Breast epithelium (tissue), 4 donors: ENCODE results near the gene GPR108. TPM values are rescaled to one million over a fixed set of nuclear protein-coding genes. Genes with fewer than 3 reads are reported as not detected.

Experiments used
- DNase-seq, 2 donors: peaks; one replicate each; pipeline ENCODE4 v3.0.0-alpha.2; 2019; ENCODE audit warnings: low spot score in 2 of 2
- H3K27ac ChIP-seq, 2 donors: fragments of 200-600 bp; sonication (generic) in 1 of 2; one replicate each; pipeline ENCODE4 v1.5.1; 2016 to 2019; ENCODE audit warnings: mild to moderate bottlenecking in 1 of 2
- H3K27me3 ChIP-seq, 2 donors: fragments of 200-600 bp; sonication (generic) in 1 of 2; one replicate each; pipeline versions ENCODE4 v1.5.1 to v1.6.0; 2017 to 2019; ENCODE audit warnings: control low read depth in 1 of 2, mild to moderate bottlenecking in 1 of 2
- H3K36me3 ChIP-seq: fragments of 200-600 bp; one replicate; pipeline ENCODE4 v1.5.1; 2019
- H3K4me1 ChIP-seq, 2 donors: fragments of 200-600 bp; sonication (generic); one replicate each; pipeline ENCODE4 v1.5.1; 2016 to 2019; ENCODE audit warnings: control low read depth in 1 of 2
- H3K4me3 ChIP-seq, 3 donors: fragments of 200-600 bp; sonication (generic); 1 replicate in 2 of 3; 2 replicates in 1 of 3; pipeline ENCODE4 v1.5.1; 2016 to 2019; ENCODE audit warnings: mild to moderate bottlenecking in 3 of 3, moderate library complexity in 2 of 3
- H3K9me3 ChIP-seq, 2 donors: fragments of 200-600 bp; sonication (generic) in 1 of 2; one replicate each; pipeline ENCODE4 v1.5.1; 2016 to 2019; ENCODE audit warnings: control low read depth in 1 of 2
- POLR2A ChIP-seq: fragments of 450-650 bp; IDR thresholded peaks from one replicate; pipeline ENCODE4 v1.6.1; 2016; ENCODE audit warnings: antibody characterized with exemption, mild to moderate bottlenecking, moderate library complexity
- POLR2AphosphoS5 ChIP-seq, 3 donors: sonication (generic); formaldehyde crosslinking; IDR thresholded peaks; one replicate each; pipeline ENCODE4 v1.6.1; 2017; ENCODE audit warnings: antibody characterized with exemption in 3 of 3
- intact Hi-C: fragments of 100-400 bp; cut with DNase I; formaldehyde crosslinking; loops from one replicate; pipeline ENCODE4 v1.15.1; 2023; ENCODE audit warnings: low total_unique reads
- total RNA-seq, 3 donors: library from RNA; depleted of rRNA; stranded (reverse); fragments of >200 nt; gene quantifications; one replicate each; pipeline ENCODE4 v1.1.0, GENCODE V29; 2016
- TF ChIP-seq, protein P1 (sequence below), 3 donors: fragments of 450-650 bp; IDR thresholded peaks; one replicate each; pipeline ENCODE4 v1.5.1; 2016 to 2017; ENCODE audit warnings: antibody characterized with exemption in 3 of 3, mild to moderate bottlenecking in 3 of 3, moderate library complexity in 3 of 3

Gene GPR108
- total RNA-seq, 3 donors from 2014 or later = 62.9 to 98.1 (median 78.0) TPM

DNA sequence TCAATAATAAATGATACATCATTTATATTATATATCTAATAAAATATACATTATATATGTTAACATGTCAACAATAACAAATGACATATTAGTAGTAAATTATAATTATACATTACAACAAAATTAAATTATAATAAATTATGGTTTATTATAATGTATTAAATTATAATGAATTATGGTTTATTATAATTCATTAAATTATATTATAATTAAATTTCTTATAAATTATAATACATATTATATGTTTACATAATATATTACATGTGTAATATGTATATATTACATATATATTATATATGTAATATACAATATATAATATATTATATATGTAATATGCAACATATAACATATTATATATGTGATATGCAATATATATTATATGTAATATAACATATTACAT lies 37.4 kb downstream of the GPR108 start:
- no peaks in the 10 kb centered on the region for H3K4me1 ChIP-seq
- no peak overlapping the region for H3K27ac ChIP-seq
- no peaks in the 10 kb centered on the region for H3K9me3 ChIP-seq
- TF ChIP-seq POLR2AphosphoS5 (IDR thresholded peaks at IDR 0.05) (no peak), POLR2A (no peak)
- TF ChIP-seq, protein P1, sequence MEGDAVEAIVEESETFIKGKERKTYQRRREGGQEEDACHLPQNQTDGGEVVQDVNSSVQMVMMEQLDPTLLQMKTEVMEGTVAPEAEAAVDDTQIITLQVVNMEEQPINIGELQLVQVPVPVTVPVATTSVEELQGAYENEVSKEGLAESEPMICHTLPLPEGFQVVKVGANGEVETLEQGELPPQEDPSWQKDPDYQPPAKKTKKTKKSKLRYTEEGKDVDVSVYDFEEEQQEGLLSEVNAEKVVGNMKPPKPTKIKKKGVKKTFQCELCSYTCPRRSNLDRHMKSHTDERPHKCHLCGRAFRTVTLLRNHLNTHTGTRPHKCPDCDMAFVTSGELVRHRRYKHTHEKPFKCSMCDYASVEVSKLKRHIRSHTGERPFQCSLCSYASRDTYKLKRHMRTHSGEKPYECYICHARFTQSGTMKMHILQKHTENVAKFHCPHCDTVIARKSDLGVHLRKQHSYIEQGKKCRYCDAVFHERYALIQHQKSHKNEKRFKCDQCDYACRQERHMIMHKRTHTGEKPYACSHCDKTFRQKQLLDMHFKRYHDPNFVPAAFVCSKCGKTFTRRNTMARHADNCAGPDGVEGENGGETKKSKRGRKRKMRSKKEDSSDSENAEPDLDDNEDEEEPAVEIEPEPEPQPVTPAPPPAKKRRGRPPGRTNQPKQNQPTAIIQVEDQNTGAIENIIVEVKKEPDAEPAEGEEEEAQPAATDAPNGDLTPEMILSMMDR (IDR thresholded peaks at IDR 0.05) = no peak
- H3K36me3 ChIP-seq = no peaks in the 10 kb centered on the region
- no peak overlapping the region for H3K4me3 ChIP-seq
- DNase-seq = no peak
- intact Hi-C loops = no loop called here
- no peaks in the 10 kb centered on the region for H3K27me3 ChIP-seq

DNA sequence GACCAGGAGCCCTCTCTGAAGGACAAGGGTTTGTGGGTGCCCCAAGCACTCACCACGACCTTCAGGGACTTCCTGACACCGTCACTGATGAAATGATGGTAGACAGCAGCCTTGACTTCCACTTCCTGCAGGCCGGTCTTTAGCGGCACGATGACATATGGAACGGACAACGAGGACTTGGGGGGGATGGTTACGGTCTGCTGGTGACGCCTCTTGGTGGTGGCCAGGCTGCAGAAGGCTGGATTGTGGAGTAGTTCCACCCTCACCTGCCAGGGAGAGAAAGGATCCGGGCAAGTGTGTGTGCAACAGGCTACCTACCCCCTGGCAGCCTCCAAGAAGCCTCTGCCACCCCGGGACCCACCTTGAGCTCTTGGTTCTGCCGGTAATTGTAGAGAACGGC lies 40.1 kb downstream of the GPR108 start:
- no peaks in the 10 kb centered on the region for H3K4me1 ChIP-seq
- no peaks in the 10 kb centered on the region for H3K27me3 ChIP-seq
- H3K4me3 ChIP-seq = no peak overlapping the region
- DNase-seq = no peak
- no peaks in the 10 kb centered on the region for H3K9me3 ChIP-seq
- intact Hi-C loops = no loop called here
- no peak overlapping the region for H3K27ac ChIP-seq
- TF ChIP-seq POLR2AphosphoS5 (IDR thresholded peaks at IDR 0.05) = no peak
- TF ChIP-seq, protein P1 (IDR thresholded peaks at IDR 0.05) = no peak
- no peak for TF ChIP-seq POLR2A
- no peaks in the 10 kb centered on the region for H3K36me3 ChIP-seq

DNA sequence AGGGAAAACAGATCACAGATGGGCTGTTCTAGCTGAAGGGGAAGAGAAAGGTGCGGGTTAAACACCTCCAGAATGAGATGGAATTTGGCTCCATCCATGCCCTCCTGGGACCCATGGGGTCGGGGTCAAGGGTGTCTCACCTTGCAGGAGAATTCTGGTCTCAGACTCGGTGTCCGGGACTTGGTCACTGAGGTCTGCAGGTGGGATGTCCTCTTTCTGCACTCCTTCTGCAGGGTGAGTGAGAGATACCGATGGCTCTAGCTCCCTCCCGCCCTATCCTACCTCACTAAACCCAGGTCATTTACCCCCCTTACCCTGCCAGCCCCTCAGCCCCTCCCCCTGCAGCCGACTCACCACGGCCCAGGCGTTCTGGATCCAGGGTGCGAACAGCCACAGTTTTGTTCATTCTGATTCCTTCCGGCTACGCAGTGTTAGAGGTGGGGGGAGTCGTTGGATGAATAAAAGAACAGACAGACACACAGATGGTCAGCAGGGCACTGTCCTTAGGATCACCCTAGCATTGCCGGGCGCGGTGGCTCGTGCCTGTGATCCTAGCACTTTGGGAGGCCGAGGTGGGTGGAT lies 41.0 kb downstream of the GPR108 start:
- H3K9me3 ChIP-seq = no peaks in the 10 kb centered on the region
- intact Hi-C loops = no loop called here
- H3K36me3 ChIP-seq = no peaks in the 10 kb centered on the region
- TF ChIP-seq POLR2A (no peak), POLR2AphosphoS5 (IDR thresholded peaks at IDR 0.05) (no peak)
- TF ChIP-seq, protein P1 (IDR thresholded peaks at IDR 0.05) = no peak
- no peak overlapping the region for H3K27ac ChIP-seq
- H3K4me3 ChIP-seq = no peak overlapping the region
- H3K27me3 ChIP-seq = no peaks in the 10 kb centered on the region
- H3K4me1 ChIP-seq = no peaks in the 10 kb centered on the region
- no peak for DNase-seq

DNA sequence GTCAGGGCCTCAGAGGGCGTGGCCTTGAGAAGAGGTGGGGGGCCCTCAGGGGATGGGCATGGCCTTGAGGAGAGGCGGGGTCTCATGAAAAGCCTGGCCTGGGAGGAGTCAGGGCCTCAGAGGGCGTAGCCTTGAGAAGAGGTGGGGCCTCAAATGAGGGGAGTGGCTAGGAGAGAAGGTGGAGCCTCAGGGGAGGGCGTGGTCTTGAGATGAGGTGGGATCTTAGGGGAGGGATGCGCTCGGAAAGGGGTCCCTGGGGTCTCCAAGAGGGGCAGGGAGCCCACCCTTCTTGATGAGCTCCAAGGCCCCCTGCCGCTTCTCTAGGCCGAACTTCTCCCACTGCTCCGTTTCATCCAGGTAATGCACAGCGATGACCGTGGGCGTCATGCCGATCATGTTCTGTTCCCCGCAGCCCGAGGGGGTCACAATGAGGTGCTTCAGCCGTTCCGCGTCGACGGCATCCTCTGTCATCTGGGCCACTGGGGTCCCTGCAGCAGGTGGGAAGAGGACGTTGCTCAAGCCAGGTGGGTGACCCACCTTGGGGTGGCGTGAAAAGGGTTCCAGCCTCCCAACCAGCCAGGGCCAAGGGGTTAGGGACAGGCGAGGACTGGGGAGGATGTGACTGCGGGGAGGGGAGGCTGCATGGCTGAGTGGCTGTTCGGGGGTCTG lies 43.1 kb downstream of the GPR108 start:
- Histone ChIP-seq H3K4me3 (no peak overlapping the region), H3K27ac (no peak overlapping the region), H3K4me1 (no peaks in the 10 kb centered on the region), H3K27me3 (no peaks in the 10 kb centered on the region), H3K36me3 (no peaks in the 10 kb centered on the region), H3K9me3 (no peaks in the 10 kb centered on the region)
- no peak for DNase-seq
- no peak for TF ChIP-seq POLR2AphosphoS5 (IDR thresholded peaks at IDR 0.05)
- TF ChIP-seq, protein P1 (IDR thresholded peaks at IDR 0.05) = no peak
- no peak for TF ChIP-seq POLR2A
- intact Hi-C loops = no loop called here

DNA sequence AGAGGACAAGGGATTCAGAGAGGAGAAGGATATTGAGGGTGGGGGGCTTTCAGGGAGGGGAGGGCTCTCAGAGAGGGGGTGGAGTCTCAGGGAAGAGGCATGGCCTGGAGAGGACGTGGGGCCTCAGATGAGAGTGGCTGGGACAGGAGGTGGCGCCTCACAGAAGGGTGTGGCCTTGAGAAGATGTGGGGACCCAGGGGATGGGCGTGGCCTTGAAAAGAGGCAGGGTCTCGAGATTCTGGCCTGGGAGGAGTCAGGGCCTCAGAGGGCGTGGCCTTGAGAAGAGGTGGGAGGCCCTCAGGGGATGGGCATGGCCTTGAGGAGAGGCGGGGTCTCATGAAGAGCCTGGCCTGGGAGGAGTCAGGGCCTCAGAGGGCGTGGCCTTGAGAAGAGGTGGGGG lies 43.7 kb downstream of the GPR108 start:
- TF ChIP-seq POLR2AphosphoS5 (IDR thresholded peaks at IDR 0.05) (no peak), POLR2A (no peak)
- TF ChIP-seq, protein P1 (IDR thresholded peaks at IDR 0.05) = no peak
- Histone ChIP-seq H3K4me3 (no peak overlapping the region), H3K27ac (no peak overlapping the region), H3K9me3 (no peaks in the 10 kb centered on the region), H3K4me1 (no peaks in the 10 kb centered on the region), H3K36me3 (no peaks in the 10 kb centered on the region), H3K27me3 (no peaks in the 10 kb centered on the region)
- intact Hi-C loops = no loop called here
- DNase-seq = no peak
